GM18907 (cell line): ENCODE results near the gene DNAJC1.
"Not testable (repeated sequence)": the region's sequence is repeated elsewhere in the genome, so short reads cannot be mapped to it uniquely, and the experiment has no call there.

Experiments used
- ATAC-seq: cut with Tn5 transposase; IDR thresholded peaks from one replicate; pipeline ENCODE4 v1.9.1; 2021; ENCODE audit warnings: mild to moderate bottlenecking, moderate library complexity; ENCODE audit not compliant: unreplicated experiment

DNAJC1 gene

GRCh38 chr10:21919117-21919516 lies 84.4 kb downstream of the DNAJC1 start:
- ATAC-seq = no peak

GRCh38 chr10:21912625-21913024 lies 90.9 kb downstream of the DNAJC1 start:
- ATAC-seq = no peak

GRCh38 chr10:21910798-21911197 lies 92.7 kb downstream of the DNAJC1 start:
- ATAC-seq = no peak

- ATAC-seq = no peak
Observed at GRCh38 chr10:21907436-21907835, 96.1 kb downstream of the DNAJC1 start.

GRCh38 chr10:21904930-21905329 lies 98.6 kb downstream of the DNAJC1 start:
- ATAC-seq = no peak

- ATAC-seq = no peak
Observed at GRCh38 chr10:21899736-21900135, 103.8 kb downstream of the DNAJC1 start.

- no peak for ATAC-seq
Observed at GRCh38 chr10:21895932-21896331, 107.6 kb downstream of the DNAJC1 start.

- ATAC-seq = no peak
Observed at GRCh38 chr10:21894648-21895342, 108.7 kb downstream of the DNAJC1 start.

- no peak for ATAC-seq
Observed at GRCh38 chr10:21891439-21891838, 112.1 kb downstream of the DNAJC1 start.

- no peak for ATAC-seq
Observed at GRCh38 chr10:21889477-21890275, 113.9 kb downstream of the DNAJC1 start.

GRCh38 chr10:21888959-21889358 lies 114.6 kb downstream of the DNAJC1 start:
- peak; percentile 98 for ATAC-seq

GRCh38 chr10:21885940-21886339 lies 117.6 kb downstream of the DNAJC1 start:
- no peak for ATAC-seq

- ATAC-seq = no peak
Observed at GRCh38 chr10:21873198-21873597, 130.3 kb downstream of the DNAJC1 start.

- ATAC-seq = not testable (repeated sequence)
Observed at GRCh38 chr10:21872771-21873170, 130.8 kb downstream of the DNAJC1 start.

- no peak for ATAC-seq
Observed at GRCh38 chr10:21870849-21871248, 132.7 kb downstream of the DNAJC1 start.

- ATAC-seq = not testable (repeated sequence)
Observed at GRCh38 chr10:21869087-21869486, 134.4 kb downstream of the DNAJC1 start.

- no peak for ATAC-seq
Observed at GRCh38 chr10:21860718-21861117, 142.8 kb downstream of the DNAJC1 start.

GRCh38 chr10:21858455-21858854 lies 145.1 kb downstream of the DNAJC1 start:
- no peak for ATAC-seq

- no peak for ATAC-seq
Observed at GRCh38 chr10:21849607-21850006, 153.9 kb downstream of the DNAJC1 start.

- no peak for ATAC-seq
Observed at GRCh38 chr10:21843645-21844044, 159.9 kb downstream of the DNAJC1 start.

- ATAC-seq = not testable (repeated sequence)
Observed at GRCh38 chr10:21841273-21841672, 162.3 kb downstream of the DNAJC1 start.

- ATAC-seq = not testable (repeated sequence)
Observed at GRCh38 chr10:21837487-21837886, 166.0 kb downstream of the DNAJC1 start.
